ENCODE measurements around the gene GALM.
A peak's percentile ranks its signal among the peaks of the same experiment; 100 is the strongest.

GALM gene

DNA sequence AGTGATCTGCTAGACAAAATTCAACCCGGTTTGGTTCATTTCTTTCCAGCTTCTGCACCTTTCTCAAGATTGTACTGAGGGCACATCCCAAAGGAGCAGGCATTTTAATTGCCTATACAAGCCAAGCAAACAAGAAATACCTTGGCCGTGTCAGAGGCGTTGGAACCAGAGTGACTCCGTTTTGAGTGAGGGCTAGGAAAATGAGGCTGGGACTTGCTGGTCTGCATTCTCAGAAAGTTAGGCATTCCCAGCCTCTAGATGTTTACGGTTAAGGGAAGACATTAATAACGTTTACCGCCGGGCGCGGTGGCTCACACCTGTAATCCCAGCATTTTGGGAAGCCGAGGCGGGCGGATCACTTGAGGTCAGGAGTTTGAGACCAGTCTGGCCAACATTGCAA is 110.6 kb downstream of the GALM start:
- TF ChIP-seq, protein P1, sequence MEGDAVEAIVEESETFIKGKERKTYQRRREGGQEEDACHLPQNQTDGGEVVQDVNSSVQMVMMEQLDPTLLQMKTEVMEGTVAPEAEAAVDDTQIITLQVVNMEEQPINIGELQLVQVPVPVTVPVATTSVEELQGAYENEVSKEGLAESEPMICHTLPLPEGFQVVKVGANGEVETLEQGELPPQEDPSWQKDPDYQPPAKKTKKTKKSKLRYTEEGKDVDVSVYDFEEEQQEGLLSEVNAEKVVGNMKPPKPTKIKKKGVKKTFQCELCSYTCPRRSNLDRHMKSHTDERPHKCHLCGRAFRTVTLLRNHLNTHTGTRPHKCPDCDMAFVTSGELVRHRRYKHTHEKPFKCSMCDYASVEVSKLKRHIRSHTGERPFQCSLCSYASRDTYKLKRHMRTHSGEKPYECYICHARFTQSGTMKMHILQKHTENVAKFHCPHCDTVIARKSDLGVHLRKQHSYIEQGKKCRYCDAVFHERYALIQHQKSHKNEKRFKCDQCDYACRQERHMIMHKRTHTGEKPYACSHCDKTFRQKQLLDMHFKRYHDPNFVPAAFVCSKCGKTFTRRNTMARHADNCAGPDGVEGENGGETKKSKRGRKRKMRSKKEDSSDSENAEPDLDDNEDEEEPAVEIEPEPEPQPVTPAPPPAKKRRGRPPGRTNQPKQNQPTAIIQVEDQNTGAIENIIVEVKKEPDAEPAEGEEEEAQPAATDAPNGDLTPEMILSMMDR (conservative IDR thresholded peaks at IDR 0.05; ENCODE audit: low read length): no peak
- no peak for DNase-seq (ENCODE audit: low read depth)
- no peak overlapping the region for H3K4me3 ChIP-seq (ENCODE audit: low read length)

DNA sequence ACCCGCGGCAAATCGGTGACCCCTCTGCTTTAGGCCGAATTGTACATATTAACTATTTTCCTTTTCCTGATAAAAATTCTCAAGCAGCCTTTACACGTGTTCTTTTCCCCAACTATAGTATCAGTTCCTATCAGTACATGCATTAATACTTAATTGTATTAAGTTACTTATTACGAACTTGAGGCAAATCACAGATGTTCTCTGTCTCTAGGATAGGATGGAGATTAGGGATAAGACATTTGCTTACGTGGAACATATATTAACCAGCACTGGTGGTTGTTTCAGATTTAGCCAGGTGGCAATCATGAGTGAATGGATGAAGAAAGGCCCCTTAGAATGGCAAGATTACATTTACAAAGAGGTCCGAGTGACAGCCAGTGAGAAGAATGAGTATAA is 112.8 kb downstream of the GALM start:
- H3K4me3 ChIP-seq (ENCODE audit: low read length): peak overlapping the region; percentile 69
- TF ChIP-seq, protein P1 (conservative IDR thresholded peaks at IDR 0.05; ENCODE audit: low read length): no peak
- no peak for DNase-seq (ENCODE audit: low read depth)

DNA sequence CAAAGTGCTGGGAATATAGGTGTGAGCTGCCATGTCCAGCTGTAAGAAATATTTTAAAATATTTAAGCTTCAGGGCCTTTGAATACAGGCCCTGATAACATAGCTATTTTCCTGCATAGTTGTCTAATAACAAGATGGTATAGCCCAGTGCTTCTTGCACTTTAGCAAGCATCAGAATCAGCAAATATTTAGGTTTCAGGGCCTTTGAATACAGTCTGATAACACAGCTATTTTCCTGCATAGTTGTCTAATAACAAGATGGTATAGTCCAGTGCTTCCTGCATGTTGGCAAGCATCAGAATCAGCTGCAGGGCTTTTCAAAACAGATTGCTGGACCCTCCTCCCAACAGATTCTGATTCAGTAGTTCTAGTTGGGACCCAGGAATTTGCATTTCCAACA is 117.7 kb downstream of the GALM start:
- no peak for DNase-seq (ENCODE audit: low read depth)
- no peak overlapping the region for H3K4me3 ChIP-seq (ENCODE audit: low read length)
- TF ChIP-seq, protein P1 (conservative IDR thresholded peaks at IDR 0.05; ENCODE audit: low read length): no peak

Data from AG10803 (cell line).